Dermis microvascular lymphatic vessel endothelial cell (primary cell): ENCODE results near the gene TCAP. TPM values are rescaled to one million over a fixed set of nuclear protein-coding genes. Genes with fewer than 3 reads are reported as not detected.
"Not testable (repeated sequence)": the region's sequence is repeated elsewhere in the genome, so short reads cannot be mapped to it uniquely, and the experiment has no call there.

Source experiments
- DNase-seq, 2 donors: peaks; one replicate each; pipeline versions ENCODE4 v3.0.0 to v3.0.0-alpha.2; 2010; ENCODE audit warnings: low read depth in 2 of 2
- total RNA-seq: library from RNA; depleted of rRNA; stranded (reverse); fragments of >200 nt; gene quantifications from 2 replicates; pipeline ENCODE4 v1.2.1, GENCODE V29; 2014

TCAP gene
- total RNA-seq, 1 donor from 2014 or later: 0.26 TPM

GRCh38 chr17:39702901-39703893 is 38.0 kb downstream of the TCAP start:
- DNase-seq: no peak

DNA sequence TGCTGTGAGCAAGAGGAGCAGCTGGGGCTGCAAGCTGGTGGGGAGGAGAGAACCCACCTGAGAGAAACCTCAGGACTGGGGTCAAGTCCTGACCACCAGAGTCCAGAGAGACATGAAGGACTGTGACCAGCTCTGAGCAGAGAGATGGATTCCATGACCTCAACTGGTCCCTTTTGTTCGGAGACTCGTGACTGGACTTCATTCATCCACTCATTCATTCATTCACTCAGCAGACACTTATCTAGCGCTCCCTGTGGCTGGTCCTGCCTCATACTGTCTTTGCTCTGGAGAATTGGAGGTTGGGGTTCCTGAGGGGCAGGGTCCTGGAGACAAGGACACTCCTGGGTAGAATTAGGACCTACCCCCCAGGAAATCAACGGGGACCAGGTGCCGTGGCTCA is 38.8 kb downstream of the TCAP start:
- no peak for DNase-seq

DNA sequence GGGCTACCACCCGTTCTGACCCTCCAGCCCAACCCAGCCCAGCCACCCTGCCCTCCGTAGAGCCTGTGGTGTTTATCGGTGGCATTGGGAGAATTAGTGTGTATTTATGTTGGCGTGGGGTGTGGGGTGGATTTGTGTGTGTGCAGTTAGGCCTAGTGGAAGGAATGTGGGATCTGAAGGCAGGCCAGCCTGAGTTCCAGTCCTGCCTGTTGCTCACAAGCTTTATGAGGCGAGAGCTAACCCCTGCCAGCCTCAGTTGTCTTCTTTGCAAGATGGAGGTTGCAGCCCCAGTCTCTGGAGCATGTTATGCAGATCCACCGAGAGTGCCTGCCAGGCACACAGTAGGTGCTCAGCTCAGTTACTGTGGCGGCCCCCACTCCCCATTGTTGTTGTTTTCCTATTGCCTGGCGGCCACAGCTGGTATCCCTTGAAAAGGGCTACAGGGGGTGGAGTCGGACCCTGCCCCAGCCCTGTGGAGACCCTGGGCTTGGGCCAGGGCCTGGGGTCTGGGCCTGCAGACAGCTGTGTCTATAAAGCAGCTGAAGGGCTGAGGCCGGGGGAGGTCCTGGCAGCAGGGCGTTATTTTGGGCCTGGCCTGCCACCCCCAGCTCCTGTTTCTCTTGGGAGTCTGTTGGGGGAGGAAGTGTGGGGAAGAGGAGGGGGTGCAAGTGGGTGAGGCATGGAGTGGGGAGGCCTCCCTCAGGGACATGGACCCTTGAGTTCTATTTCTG is 39.8 kb downstream of the TCAP start:
- DNase-seq: no peak

DNA sequence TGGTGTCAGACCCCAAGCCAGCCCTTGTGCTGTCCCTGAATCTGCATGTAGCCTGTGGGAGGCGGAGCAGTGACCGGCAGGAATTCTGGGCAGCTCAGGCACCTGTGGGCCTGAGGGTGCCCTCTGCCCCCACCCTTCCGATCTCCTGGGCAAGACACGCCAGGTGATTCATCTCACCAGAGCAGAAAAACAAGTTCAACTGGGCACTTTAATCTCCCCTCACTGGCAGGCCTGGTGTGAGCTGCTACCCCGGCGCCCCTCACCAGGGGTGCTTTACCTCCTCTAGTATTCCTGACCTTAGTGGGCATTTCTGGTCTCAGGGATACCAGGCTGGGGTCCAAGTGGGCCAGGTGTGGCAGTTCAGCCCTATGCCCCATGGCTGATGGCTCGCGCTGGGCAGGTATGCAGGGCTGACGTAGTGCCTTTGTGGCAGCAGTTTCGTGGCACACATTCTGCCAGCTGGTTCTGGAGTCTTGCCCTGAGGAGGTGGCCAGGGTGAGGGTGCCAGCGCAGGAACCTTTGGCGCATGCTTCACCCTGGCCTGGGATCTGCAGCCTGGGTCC is 40.7 kb downstream of the TCAP start:
- DNase-seq: no peak

DNA sequence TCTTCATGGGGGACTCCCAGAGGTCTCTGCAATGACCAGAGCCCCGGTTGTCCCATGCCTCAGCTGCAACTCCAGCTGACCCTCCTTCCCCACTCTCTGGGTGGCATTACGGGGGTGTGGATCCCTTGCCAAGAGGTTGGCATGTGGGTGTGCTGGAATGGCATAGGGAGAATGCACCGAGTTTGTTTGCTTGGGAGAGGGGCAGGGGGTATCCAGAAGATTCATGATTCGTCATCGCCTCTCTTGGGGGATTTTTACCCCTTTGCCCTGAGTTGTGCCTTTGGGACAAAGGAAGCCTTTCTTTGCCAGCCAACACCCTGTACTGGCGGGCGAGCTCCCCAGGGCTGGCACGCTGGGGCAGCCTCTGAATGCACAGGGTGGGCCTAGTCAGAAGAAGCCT is 41.2 kb downstream of the TCAP start:
- DNase-seq: no peak

DNA sequence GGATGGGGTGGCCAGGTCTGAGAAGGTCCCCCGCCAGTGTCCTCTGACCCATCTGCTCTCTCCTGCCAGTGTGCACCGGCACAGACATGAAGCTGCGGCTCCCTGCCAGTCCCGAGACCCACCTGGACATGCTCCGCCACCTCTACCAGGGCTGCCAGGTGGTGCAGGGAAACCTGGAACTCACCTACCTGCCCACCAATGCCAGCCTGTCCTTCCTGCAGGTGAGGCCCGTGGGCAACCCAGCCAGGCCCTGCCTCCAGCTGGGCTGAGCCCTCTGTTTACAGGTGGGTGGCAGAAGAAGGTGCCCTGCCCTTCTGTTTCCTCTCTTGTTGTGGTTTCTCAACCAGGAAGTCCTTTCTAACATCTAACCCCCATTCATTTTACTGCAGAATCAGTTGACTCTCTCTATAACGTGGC is 41.8 kb downstream of the TCAP start:
- no peak for DNase-seq

- DNase-seq: no peak
These were observed 44.3 kb downstream of the TCAP start for GRCh38 chr17:39709319-39709997.

DNA sequence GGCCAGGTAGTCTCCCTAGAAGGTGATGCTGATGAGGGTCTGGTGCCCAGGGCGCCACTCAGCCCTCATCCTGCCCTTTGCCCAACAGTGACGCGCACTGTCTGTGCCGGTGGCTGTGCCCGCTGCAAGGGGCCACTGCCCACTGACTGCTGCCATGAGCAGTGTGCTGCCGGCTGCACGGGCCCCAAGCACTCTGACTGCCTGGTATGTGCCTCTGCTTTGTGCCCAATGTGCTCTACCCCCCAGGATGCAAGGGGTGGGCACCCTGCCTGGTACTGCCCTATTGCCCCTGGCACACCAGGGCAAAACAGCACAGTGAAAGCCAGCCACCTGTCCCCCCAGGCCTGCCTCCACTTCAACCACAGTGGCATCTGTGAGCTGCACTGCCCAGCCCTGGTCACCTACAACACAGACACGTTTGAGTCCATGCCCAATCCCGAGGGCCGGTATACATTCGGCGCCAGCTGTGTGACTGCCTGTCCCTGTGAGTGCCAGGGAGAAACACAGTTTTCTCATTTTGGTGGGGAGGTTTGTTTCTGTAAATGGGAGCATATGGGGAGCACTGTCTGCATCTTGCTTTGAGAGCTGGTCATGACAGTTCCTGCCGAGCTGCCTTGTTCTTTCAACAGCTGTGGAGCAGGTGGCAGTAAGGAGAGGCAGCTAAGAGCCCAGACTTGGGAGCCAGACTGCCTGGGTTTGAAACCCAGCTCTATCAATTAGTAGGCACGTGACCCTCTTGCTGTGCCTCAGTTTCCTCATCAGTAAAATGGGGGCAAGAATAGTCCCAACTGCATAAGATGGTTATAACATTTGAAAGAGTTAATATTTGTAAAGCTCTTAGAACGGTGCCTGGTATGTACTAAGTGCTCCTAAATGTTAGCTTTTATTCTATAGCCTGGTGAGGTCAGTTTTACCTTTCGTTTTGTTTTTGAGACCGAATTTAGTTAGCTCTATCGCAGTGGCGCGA is 45.1 kb downstream of the TCAP start:
- DNase-seq: no peak

GRCh38 chr17:39711071-39711470 is 45.9 kb downstream of the TCAP start:
- DNase-seq: not testable (repeated sequence)

DNA sequence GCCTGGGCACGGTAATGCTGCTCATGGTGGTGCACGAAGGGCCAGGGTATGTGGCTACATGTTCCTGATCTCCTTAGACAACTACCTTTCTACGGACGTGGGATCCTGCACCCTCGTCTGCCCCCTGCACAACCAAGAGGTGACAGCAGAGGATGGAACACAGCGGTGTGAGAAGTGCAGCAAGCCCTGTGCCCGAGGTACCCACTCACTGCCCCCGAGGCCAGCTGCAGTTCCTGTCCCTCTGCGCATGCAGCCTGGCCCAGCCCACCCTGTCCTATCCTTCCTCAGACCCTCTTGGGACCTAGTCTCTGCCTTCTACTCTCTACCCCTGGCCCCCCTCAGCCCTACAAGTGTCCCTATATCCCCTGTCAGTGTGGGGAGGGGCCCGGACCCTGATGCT is 46.7 kb downstream of the TCAP start:
- no peak for DNase-seq

GRCh38 chr17:39714234-39714633 is 49.1 kb downstream of the TCAP start:
- DNase-seq: no peak

DNA sequence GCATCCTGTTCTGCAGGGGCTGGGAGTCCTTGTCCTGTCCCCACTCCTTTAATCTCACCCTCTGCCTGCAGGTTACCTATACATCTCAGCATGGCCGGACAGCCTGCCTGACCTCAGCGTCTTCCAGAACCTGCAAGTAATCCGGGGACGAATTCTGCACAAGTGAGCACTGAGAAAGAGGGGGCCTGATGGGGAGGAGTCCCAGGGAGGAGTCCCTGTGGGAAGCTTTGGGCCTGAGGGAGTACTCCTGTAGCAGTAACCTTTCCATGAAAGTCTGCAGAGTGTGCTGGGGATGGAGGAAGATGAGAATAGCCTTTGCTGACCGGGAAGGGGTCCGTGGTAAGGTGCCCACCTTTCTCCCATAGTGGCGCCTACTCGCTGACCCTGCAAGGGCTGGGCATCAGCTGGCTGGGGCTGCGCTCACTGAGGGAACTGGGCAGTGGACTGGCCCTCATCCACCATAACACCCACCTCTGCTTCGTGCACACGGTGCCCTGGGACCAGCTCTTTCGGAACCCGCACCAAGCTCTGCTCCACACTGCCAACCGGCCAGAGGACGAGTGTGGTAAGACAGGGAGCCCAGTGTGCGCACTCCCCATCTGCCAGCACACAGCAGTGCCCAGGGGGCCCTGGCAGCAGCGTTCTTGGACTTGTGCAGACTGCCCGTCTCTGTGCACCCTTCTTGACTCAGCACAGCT is 50.4 kb downstream of the TCAP start:
- DNase-seq: no peak

Other genes with a start within 250 kb of the TCAP start
- 17.2 and 20.0 TPM in 2 replicates for gene MED1, start 214.1 kb upstream of the TCAP start, total RNA-seq
- gene CDK12, start 203.9 kb upstream of the TCAP start, total RNA-seq: 13.1 and 18.2 TPM in 2 replicates
- gene NEUROD2, start 57.4 kb upstream of the TCAP start, total RNA-seq: not detected in 2 replicates
- gene PPP1R1B, start 38.4 kb upstream of the TCAP start, total RNA-seq: not detected in 2 replicates
- 32.7 and 61.3 TPM in 2 replicates for gene STARD3, start 28.2 kb upstream of the TCAP start, total RNA-seq
- gene PNMT, start 3.1 kb downstream of the TCAP start, total RNA-seq: 1.2 and 1.4 TPM in 2 replicates
- gene PGAP3, start 22.7 kb downstream of the TCAP start, total RNA-seq: 3.9 and 7.5 TPM in 2 replicates
- gene ERBB2, start 34.7 kb downstream of the TCAP start, total RNA-seq: 1.1 and 1.5 TPM in 2 replicates
- gene MIEN1, start 65.2 kb downstream of the TCAP start, total RNA-seq: 16.0 and 18.1 TPM in 2 replicates
- 0.13 TPM in 1 of 2 replicates, not detected in the other for gene GRB7, start 72.6 kb downstream of the TCAP start, total RNA-seq
- gene IKZF3, start 199.0 kb downstream of the TCAP start, total RNA-seq: not detected in 2 replicates
- gene ZPBP2, start 202.9 kb downstream of the TCAP start, total RNA-seq: not detected in 2 replicates